Caco-2 (cell line): ENCODE results near the gene INPP4A. TPM values are rescaled to one million over a fixed set of nuclear protein-coding genes. Genes with fewer than 3 reads are reported as not detected.

Experiments
- BruUV-seq: library from RNA; stranded (reverse); fragments of 400-500 nt; replicated peaks from 2 replicates; lab custom pipeline; 2021; lab: Mats Ljungman, UMichigan
- CTCF ChIA-PET: fragments of 300-600 bp; sonication (Branson Sonifier 250); formaldehyde crosslinking; loops from one replicate; lab custom pipeline; 2022; ENCODE audit warnings: antibody characterized with exemption; lab: Charles Lee
- POLR2A ChIA-PET: fragments of 300-600 bp; sonication (Branson Sonifier 250); formaldehyde crosslinking; loops from one replicate; lab custom pipeline; 2022; ENCODE audit warnings: antibody characterized with exemption; lab: Charles Lee
- DNase-seq, 2 experiments: peaks; one replicate each; pipeline versions ENCODE4 v3.0.0 to v3.0.0-alpha.2; 2020 to 2022
- H3K27me3 ChIP-seq: replicated peaks from 2 replicates; pipeline ENCODE4 v1.6.0; 2011; ENCODE audit warnings: low read length; ENCODE audit not compliant: control insufficient read depth, insufficient read depth
- H3K36me3 ChIP-seq: 2 replicates; pipeline ENCODE4 v1.5.1; 2011; ENCODE audit warnings: low read length; ENCODE audit not compliant: control insufficient read depth, insufficient read depth
- H3K4me1 ChIP-seq: fragments of 250-450 bp; sonication (Bioruptor Pico); 2 replicates; pipeline ENCODE4 v1.5.1; 2020; ENCODE audit warnings: mild to moderate bottlenecking
- H3K4me3 ChIP-seq: 2 replicates; pipeline ENCODE4 v1.5.1; 2011; ENCODE audit warnings: low read depth, mild to moderate bottlenecking, control low read depth, low read length
- H3K9me3 ChIP-seq: fragments of 250-450 bp; sonication (Bioruptor Pico); 2 replicates; pipeline ENCODE4 v1.5.1; 2020; ENCODE audit warnings: mild to moderate bottlenecking, moderate library complexity
- H3K27ac Mint-ChIP-seq: one replicate; pipeline ENCODE4 v1.8.0; 2022; ENCODE audit warnings: mixed read lengths; ENCODE audit not compliant: unreplicated experiment
- H3K27me3 Mint-ChIP-seq: one replicate; pipeline ENCODE4 v1.8.0; 2022; ENCODE audit warnings: mixed read lengths; ENCODE audit not compliant: insufficient read depth, unreplicated experiment
- H3K36me3 Mint-ChIP-seq: one replicate; pipeline ENCODE4 v1.8.0; 2022; ENCODE audit warnings: mild to moderate bottlenecking, mixed read lengths; ENCODE audit not compliant: insufficient read depth, unreplicated experiment
- H3K4me1 Mint-ChIP-seq: one replicate; pipeline ENCODE4 v1.8.0; 2022; ENCODE audit warnings: low read depth, mixed read lengths; ENCODE audit not compliant: unreplicated experiment
- H3K4me3 Mint-ChIP-seq: one replicate; pipeline ENCODE4 v1.8.0; 2022; ENCODE audit warnings: mild to moderate bottlenecking, moderate library complexity, mixed read lengths; ENCODE audit not compliant: unreplicated experiment
- H3K9me3 Mint-ChIP-seq: one replicate; pipeline ENCODE4 v1.8.0; 2022; ENCODE audit warnings: mixed read lengths; ENCODE audit not compliant: unreplicated experiment
- CTCF ChIP-seq, 2 experiments: fragments of 200-600 bp in 1 of 2; IDR thresholded peaks; 1 replicate in 1 of 2; 2 replicates in 1 of 2; pipeline versions ENCODE4 v1.5.1 to v1.8.0; 2011 to 2022; ENCODE audit warnings: antibody characterized with exemption in 1 of 2, control low read depth in 1 of 2, inconsistent platforms in 1 of 2, low read depth in 1 of 2, low read length in 1 of 2, mild to moderate bottlenecking in 1 of 2, moderate library complexity in 1 of 2; ENCODE audit not compliant: insufficient read depth in 1 of 2, severe bottlenecking in 1 of 2, unreplicated experiment in 1 of 2
- intact Hi-C: fragments of 100-400 bp; cut with micrococcal nuclease; formaldehyde crosslinking; loops from one replicate; pipeline ENCODE4 v1.10.0; 2022; ENCODE audit not compliant: unreplicated experiment
- total RNA-seq: library from RNA; stranded (reverse); gene quantifications from 2 replicates; pipeline ENCODE4 v1.2.3, GENCODE V29; 2022

INPP4A gene
- total RNA-seq, 1 experiment from 2014 or later: 26.3 TPM

- intact Hi-C loops: no loop called here
- Histone ChIP-seq H3K4me3 (no peak overlapping the region), H3K27me3 (no peaks in the 10 kb centered on the region), H3K9me3 (no peaks in the 10 kb centered on the region), H3K36me3 (peaks cover 4% of the 10 kb centered on the region), H3K4me1 (no peaks in the 10 kb centered on the region)
- H3K4me3 Mint-ChIP-seq: no peak overlapping the region
- TF ChIP-seq CTCF (IDR thresholded peaks at IDR 0.05; ENCODE audit: insufficient read depth in 1 of 2, low read depth in 1 of 2, low read length in 1 of 2, severe bottlenecking in 1 of 2, unreplicated experiment in 1 of 2): no peak
- H3K4me1 Mint-ChIP-seq: no peaks in the 10 kb centered on the region
- DNase-seq: no peak
- no peaks in the 10 kb centered on the region for H3K27me3 Mint-ChIP-seq
- peaks cover 24% of the 10 kb centered on the region for H3K36me3 Mint-ChIP-seq
- CTCF ChIA-PET: no interaction called here
- no peak overlapping the region for H3K27ac Mint-ChIP-seq
- POLR2A ChIA-PET: no interaction called here
- H3K9me3 Mint-ChIP-seq: no peaks in the 10 kb centered on the region
- no TSS peak for BruUV-seq
Measured at GRCh38 chr2:98623657-98624056, 179.0 kb downstream of the INPP4A start.

- Mint-ChIP-seq H3K9me3 (no peaks in the 10 kb centered on the region), H3K36me3 (peaks cover 25% of the 10 kb centered on the region), H3K4me1 (no peaks in the 10 kb centered on the region), H3K27ac (no peak overlapping the region), H3K27me3 (no peaks in the 10 kb centered on the region), H3K4me3 (no peak overlapping the region)
- BruUV-seq: no TSS peak
- H3K4me3 ChIP-seq: no peak overlapping the region
- intact Hi-C loops: loop anchor here (5.0 kb wide), 1 partner anchor 435 kb away; no protein-coding TSS in a partner anchor
- H3K9me3 ChIP-seq: no peaks in the 10 kb centered on the region
- no peaks in the 10 kb centered on the region for H3K27me3 ChIP-seq
- no peak for TF ChIP-seq CTCF (IDR thresholded peaks at IDR 0.05; ENCODE audit: insufficient read depth in 1 of 2, low read depth in 1 of 2, low read length in 1 of 2, severe bottlenecking in 1 of 2, unreplicated experiment in 1 of 2)
- no peaks in the 10 kb centered on the region for H3K4me1 ChIP-seq
- peaks cover 6% of the 10 kb centered on the region for H3K36me3 ChIP-seq
- no peak for DNase-seq
- ChIA-PET CTCF (no interaction called here), POLR2A (no interaction called here)
Measured at GRCh38 chr2:98632351-98632750, 187.7 kb downstream of the INPP4A start.

GRCh38 chr2:98634406-98635092 lies 189.9 kb downstream of the INPP4A start:
- peaks cover 25% of the 10 kb centered on the region for H3K36me3 Mint-ChIP-seq
- Histone ChIP-seq H3K4me1 (no peaks in the 10 kb centered on the region), H3K27me3 (no peaks in the 10 kb centered on the region), H3K9me3 (no peaks in the 10 kb centered on the region), H3K36me3 (peaks cover 6% of the 10 kb centered on the region), H3K4me3 (no peak overlapping the region)
- CTCF ChIA-PET: interaction anchor here (0.7 to 1.0 kb wide), 3 partner anchors 13 to 432 kb away, joined by 3 to 4 read pairs (median 3); no protein-coding TSS in a partner anchor
- POLR2A ChIA-PET: no interaction called here
- no peaks in the 10 kb centered on the region for H3K4me1 Mint-ChIP-seq
- BruUV-seq: no TSS peak
- peak; percentile 32 to 39 for TF ChIP-seq CTCF (IDR thresholded peaks at IDR 0.05; ENCODE audit: insufficient read depth in 1 of 2, low read depth in 1 of 2, low read length in 1 of 2, severe bottlenecking in 1 of 2, unreplicated experiment in 1 of 2)
- no peak overlapping the region for H3K4me3 Mint-ChIP-seq
- no peak overlapping the region for H3K27ac Mint-ChIP-seq
- no peaks in the 10 kb centered on the region for H3K27me3 Mint-ChIP-seq
- H3K9me3 Mint-ChIP-seq: no peaks in the 10 kb centered on the region
- intact Hi-C loops: loop anchor here (5.0 kb wide), 1 partner anchor 433 kb away; no protein-coding TSS in a partner anchor
- peak in 1 of 2 experiments; percentile 28 for DNase-seq
